OCI-LY7 (cell line): Measurements from ENCODE around the gene PKHD1.

Experiments used
- CTCF ChIP-seq: fragments of 200-600 bp; sonication (generic); conservative IDR thresholded peaks from 2 replicates; pipeline ENCODE4 v1.5.1; 2014; ENCODE audit warnings: mild to moderate bottlenecking, antibody characterized with exemption, low read length, moderate library complexity, mixed read lengths
- EZH2phosphoT487 ChIP-seq: fragments of 200-600 bp; sonication (generic); IDR thresholded peaks from 2 replicates; pipeline ENCODE4 v1.6.1; 2018; ENCODE audit warnings: low read depth, borderline replicate concordance, mild to moderate bottlenecking, mixed run types, antibody characterized with exemption, low read length, moderate library complexity, mixed read lengths

DNA sequence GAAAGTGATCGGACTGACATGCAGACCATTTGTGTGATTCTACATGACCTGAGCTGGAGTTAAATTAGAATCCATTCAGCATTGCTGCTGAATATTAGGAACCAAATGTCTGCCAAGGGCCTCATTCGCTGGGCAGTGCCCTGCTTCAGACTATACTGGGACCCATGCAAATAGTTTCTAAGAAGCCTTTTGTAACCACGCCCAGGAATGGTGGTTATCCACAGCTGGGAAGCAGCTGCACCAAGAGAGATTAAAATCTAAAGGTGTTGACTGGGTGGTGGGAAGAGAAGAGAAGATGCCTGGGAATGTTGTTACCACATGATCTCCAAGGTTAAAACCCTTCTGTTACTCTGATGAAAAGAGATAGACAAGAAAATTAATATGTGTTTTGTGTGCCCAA is 156.8 kb downstream of the PKHD1 start:
- TF ChIP-seq CTCF (no peak), EZH2phosphoT487 (no peak)
